C4-2B (cell line): Measurements from ENCODE around the gene CELSR3.

ENCODE experiments used
- ZFX ChIP-seq: fragments of 450-650 bp; IDR thresholded peaks from 2 replicates; pipeline ENCODE4 v1.6.1; 2017
- TF ChIP-seq, protein P1 (sequence below): fragments of 450-650 bp; conservative IDR thresholded peaks from 2 replicates; pipeline ENCODE4 v1.5.1; 2017; ENCODE audit warnings: mild to moderate bottlenecking

- TF ChIP-seq, protein P1, sequence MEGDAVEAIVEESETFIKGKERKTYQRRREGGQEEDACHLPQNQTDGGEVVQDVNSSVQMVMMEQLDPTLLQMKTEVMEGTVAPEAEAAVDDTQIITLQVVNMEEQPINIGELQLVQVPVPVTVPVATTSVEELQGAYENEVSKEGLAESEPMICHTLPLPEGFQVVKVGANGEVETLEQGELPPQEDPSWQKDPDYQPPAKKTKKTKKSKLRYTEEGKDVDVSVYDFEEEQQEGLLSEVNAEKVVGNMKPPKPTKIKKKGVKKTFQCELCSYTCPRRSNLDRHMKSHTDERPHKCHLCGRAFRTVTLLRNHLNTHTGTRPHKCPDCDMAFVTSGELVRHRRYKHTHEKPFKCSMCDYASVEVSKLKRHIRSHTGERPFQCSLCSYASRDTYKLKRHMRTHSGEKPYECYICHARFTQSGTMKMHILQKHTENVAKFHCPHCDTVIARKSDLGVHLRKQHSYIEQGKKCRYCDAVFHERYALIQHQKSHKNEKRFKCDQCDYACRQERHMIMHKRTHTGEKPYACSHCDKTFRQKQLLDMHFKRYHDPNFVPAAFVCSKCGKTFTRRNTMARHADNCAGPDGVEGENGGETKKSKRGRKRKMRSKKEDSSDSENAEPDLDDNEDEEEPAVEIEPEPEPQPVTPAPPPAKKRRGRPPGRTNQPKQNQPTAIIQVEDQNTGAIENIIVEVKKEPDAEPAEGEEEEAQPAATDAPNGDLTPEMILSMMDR = no peak
- no peak for TF ChIP-seq ZFX
These were observed 9.6 kb downstream of the CELSR3 start for GRCh38 chr3:48652923-48653715.
